Posterior cingulate gyrus (tissue), 11 donors: ENCODE results near the gene CEP97.
"Not testable (repeated sequence)": the region's sequence is repeated elsewhere in the genome, so short reads cannot be mapped to it uniquely, and the experiment has no call there.

Source experiments
- DNase-seq, 10 donors: peaks; one replicate each; pipeline versions ENCODE4 v3.0.0 to v3.0.0-alpha.2; 2020 to 2021; ENCODE audit warnings: mixed read lengths in 3 of 10
- intact Hi-C: fragments of 100-400 bp; cut with DNase I; formaldehyde crosslinking; loops from one replicate; pipeline ENCODE4 v1.15.1; 2023

Gene CEP97

DNA sequence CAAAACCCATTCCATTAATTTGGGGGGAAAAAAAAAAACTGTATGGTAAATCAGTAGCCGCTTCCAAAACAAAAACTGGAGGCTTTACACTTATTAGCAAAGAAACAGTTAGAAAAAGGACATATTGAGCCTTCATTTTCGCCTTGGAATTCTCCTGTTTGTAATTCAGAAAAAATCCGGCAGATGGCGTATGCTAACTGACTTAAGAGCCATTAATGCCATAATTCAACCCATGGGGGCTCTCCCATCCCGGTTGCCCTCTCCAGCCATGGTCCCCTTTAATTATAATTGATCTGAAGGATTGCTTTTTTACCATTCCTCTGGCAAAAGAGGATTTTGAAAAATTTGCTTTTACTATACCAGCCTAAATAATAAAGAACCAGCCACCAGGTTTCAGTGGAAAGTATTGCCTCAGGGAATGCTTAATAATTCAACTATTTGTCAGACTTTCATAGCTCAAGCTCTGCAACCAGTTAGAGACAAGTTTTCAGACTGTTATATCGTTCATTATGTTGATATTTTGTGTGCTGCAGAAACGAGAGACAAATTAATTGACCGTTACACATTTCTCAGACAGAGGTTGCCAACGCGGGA, 28.5 kb upstream of the CEP97 start:
- peak in 2 of 10 donors; percentile 19 to 23 for DNase-seq
- intact Hi-C loops: loop anchor here (5.0 kb wide), 1 partner anchor 531 kb away; no protein-coding TSS in a partner anchor

DNA sequence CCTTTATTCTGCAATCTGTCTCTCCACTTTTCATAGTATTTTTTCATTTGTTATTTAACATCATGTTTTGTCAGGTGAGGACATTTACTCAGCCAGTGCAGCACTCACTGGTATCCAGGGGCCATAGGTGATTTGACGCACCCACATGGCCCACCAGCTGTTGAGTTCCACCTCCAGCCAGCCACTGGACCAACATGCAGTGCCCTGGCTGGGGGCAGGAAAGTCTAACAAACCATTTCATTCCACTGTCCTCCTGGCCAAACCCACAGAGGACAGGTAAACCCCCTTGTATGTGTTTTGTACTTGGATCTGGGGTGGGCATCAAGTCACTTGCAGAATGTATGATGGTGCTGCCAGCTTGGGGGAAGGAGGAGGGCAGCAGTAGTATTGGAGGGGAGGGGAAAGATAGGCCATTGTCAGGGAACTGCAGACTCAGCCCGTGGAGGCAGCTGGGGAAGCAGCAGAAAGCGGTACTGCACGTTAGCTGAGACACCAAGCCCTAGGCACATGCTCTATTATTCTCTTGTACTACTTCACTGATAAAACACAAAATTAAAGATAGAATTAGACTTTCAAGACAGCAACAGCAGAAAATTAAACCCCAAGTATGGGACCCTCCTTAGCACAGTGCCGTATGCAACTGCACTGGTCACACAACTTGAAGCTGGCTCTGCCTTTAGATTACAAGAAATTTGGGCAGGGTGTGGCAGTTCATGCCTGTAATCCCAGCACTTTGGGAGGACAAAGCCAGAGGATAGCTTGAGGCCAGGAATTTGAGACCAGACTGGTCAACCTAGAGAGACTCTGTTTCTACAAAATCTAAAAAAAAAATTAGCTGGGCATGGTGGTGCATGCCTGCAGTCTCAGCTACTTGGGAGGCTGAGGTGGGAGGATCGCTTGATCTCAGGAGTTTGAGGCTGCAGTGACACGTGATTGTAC, 22.4 kb upstream of the CEP97 start:
- intact Hi-C loops: no loop called here
- DNase-seq: no peak

DNA sequence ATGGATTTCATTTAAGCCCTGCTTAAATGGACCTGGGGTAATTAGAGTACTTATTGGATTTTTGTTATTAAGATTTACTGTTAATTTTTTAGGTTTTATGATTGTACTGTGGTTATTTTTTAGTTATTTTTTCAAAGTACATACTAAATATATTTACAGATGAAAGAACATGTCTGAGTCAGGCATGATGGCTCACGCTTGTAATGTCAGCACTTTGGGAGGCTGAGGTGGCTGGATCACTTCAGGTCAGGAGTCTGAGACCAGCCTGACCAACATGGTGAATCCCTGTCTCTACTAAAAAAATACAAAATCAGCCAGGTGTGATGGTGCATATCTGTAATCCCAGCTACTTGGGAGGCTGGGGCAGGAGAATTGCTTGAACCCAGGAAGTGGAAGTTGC, 21.7 kb upstream of the CEP97 start:
- intact Hi-C loops: no loop called here

DNA sequence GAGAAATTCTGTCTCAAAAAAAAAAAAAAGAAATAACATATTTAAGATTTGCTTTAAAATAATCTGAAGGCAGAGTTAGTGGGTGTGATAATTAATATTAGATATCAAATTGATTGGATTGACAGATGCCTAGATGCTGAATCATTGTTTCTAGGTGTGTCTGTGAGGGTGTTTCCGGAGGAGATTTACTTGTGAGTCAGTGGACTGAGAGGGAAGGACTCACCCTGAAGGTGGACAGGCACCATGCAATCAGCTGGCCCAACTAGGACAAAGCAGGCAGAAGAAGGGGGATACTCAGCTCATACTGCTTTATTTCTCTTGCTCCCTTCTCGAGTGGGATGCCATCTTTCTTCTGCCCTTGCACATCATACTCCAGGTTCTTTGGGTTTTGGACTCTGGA, 21.2 kb upstream of the CEP97 start:
- no peak for DNase-seq
- intact Hi-C loops: no loop called here

More for the DNA sequence above, 21.7 kb upstream of the CEP97 start:
- no peak for DNase-seq

DNA sequence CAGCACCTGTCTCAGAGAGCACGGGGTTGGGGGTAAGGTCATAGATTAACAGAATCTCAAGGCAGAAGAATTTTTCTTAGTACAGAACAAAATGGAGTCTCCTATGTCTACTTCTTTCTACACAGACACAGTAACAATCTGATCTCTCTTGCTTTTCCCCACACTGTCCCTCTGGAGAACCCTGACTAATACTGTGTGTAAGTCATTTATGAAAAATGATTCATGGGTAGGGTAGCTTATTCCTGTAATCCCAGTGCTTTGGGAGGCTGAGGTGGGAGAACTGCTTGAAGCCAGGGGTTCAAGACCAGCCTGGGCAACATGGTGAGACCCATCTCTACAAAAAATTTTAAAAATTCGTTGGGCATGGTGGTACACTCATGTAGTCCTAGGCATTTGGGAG, 19.8 kb upstream of the CEP97 start:
- intact Hi-C loops, DNase-seq: not testable (repeated sequence)

DNA sequence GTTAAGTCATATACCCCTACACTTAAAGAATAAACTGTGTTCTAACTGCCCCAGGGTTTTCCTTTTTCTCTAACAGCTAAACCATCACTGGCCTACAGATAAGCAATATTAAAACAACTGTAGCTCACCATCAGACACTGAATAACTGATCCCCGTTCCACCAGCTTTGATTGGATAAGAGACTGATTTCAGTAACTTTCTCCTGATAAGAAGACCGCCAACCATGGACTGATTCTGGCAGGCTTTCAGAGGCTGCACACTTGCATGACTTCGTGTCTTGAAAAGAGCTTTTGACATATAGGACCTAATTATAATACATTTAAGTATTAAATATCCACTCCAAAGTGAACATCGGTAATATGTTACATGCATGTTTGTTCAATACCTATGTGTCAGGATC, 15.3 kb upstream of the CEP97 start:
- intact Hi-C loops: no loop called here
- DNase-seq: no peak

DNA sequence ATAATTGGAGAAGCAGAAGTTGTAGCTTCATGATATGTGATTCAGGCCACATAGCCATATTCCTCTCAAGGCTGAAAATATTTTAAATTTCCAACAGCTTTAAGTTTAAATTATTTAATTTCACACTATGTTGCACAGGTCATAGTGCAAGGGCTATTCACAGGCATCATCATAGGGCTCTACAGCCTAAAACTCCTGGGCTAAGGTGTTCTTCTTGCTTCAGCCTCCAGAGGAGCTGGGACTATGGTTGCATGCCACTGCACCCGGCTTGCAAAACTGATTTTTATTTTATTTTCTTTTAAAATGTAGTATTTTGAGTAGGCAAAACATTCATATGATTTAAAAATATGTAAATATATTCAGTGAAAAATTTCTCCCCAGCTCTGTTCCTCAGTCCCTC, 6.0 kb upstream of the CEP97 start:
- DNase-seq: no peak
- intact Hi-C loops: no loop called here

DNA sequence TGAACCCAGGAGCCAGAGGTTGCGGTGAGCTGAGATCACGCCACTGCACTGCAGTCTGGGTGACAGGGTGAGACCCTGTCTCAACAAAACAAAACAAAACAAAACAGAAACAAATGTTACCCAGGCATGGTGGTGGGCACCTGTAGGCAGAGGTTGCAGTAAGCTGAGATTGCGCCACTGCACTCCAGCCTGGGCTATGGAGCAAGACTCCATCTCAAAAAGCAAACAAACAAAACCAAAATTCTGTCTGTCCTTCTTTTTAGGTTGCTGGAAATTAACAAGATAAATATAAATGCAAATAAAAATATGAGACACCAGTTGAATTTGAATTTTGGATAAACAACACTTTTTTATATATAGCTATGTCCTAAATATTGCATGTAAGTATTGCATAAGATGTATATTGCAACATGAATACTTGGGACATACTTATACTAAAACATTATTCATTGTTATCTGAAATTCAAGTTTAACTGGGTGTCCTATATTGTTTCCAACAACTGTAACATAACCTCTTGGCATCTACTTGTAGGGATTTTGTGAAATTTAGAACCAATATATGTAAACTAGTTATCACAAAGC, 4.7 kb upstream of the CEP97 start:
- DNase-seq: no peak
- intact Hi-C loops: no loop called here

DNA sequence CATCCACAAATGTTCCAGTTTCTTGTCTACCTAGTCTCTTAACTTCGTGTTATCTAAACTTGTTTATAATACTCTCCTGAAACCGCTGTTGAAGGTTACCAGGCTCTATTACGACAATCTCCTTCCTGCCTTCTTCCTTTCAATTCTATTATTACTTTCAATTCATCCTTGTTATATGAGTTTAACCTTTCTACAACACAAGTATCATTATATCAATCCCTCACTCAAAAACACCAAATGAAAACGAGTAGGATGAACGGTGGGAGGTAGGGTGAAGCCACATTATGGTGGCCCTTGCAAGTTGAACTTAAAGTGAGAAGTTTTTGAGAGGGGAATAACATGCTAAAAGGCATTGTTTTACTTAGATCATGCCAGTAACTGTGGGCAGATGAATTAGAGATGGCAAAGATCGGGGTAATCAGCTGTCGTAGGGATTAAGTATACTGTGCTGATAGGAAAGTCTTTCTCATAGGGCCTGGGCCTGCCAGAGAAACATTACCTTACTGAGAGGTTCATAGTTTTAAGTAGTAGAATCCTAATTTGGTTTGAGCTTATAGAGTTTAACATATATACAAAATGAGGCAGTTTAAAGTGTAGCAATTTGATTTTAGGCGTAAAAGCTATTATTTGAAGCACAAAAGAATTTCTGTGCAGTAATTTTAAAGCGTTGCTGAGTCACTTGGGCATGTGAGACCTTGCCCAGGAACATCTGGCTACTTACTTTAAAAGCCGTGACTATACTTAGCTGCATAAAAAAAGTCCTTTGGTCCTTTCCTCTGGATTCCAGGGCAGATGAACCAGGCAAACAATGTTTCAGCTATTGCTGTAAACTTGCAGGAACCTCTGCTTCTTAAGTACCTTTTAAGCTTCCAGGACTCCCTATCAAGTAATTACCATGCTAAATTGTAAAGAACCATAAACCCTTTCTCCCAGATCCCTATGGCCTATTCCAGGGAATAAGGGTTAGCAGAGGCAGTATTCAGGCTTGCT, 3.3 kb upstream of the CEP97 start:
- intact Hi-C loops: no loop called here

DNA sequence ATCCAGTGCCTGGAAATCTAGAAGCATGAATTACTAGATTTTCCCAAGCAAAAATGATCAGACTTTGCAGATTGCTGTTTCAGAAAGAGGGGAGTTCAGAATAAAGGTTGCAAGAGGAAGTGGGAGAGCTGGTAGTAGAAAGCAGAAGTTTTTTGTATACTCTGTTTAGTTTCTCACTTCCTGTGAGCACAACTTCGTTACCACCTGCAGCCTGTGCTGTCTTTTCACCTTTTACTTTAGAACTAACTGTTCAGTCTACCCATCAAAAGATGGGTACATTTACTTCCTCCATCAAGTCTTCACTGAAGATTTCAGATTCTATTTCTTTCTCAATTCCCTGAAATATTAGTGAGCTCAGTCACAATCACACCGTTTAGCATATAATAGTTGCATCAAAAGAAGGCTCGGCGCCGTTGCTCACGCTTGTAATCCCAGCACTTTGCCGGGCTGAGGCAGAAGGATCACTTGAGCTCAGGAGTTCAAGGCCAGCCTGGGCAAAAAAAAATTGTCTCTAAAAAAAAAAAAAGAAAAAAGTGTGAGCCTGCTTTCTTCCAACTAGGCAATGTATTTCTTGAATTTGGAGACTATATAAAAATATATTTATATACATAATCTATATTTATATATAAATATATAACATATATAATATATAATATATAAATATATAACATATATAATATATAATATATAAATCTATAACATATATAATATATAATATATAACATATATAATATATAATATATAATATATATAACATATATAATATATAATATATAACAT, 1.8 kb upstream of the CEP97 start:
- DNase-seq: no peak
- intact Hi-C loops: no loop called here

More for the DNA sequence above, 3.3 kb upstream of the CEP97 start:
- no peak for DNase-seq

DNA sequence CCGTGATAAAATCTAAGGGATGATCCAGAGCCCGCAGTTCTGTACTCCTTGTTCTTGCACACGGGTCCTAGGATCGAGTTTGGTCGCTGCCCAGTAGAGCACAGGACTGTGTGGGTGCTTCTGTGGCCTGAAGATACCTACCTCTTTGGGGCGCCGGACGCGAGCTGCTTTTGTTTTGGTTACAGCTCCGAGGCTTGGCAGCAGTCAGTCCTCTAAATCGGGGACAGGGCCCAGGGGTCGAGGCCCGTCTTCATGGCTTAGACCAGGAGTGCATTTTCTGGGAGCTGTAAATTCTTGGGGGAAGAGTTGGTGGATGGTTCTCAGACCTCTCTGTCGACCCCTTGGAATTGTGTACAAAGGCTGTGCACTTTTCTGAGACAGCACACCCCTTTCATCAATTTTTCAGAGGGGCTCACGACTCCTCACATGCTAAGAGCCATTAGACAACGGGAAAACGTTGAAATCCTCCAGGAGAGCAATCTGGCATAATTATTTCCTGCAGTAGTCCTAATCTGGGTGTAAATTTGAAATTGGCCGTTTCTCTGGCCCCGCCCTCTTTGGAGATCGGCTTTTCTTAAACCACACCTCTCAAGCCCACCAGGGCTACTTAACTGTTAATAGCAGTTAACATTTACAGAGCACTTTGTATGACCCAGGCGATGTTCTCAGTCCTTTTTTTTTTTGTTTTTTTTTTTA, 928 bp downstream of the CEP97 start:
- intact Hi-C loops: loop anchor here (2.0 kb wide), 1 partner anchor 53 kb away; the partner anchor contains the start of gene NXPE3
- DNase-seq: peak; percentile 27 to 88 (median 40)

DNA sequence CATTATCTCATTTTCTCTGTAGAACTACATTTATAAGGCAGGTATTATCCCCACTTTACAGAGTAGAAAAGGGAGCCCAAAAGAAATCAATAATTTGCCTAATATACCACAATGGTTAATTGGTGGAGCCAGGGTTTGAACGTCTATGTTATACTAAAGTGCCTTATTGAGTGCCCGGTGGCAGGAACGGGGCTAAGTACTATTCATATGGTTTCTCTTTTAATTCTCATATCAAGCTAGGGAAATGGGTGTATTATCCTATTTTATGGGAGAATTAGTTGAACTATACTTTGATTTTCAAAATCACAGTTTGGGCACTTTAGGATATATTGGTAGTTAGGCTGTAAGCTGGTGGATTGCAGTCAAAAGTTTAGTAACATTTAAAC, 1.5 kb downstream of the CEP97 start:
- no peak for DNase-seq
- intact Hi-C loops: loop anchor here (2.0 kb wide), 1 partner anchor 53 kb away; the partner anchor contains the start of gene NXPE3

DNA sequence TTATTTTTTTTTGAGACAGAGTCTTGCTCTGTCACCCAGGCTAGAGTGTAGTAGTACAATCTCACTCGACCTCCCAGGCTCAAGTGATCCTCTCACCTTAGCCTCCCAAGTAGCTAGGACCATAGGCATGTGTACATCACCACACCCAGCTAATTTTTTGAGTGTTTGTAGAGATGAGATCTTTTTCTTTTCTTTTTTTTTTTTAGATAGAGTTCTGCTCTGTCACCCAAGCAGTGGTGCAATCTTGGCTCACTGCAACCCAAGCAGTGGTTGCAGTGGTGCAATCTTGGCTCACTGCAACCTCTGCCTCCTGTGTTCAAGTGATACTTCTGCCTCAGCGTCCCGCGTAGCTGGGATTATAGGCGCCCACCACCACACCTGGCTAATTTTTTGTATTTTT, 5.2 kb downstream of the CEP97 start:
- intact Hi-C loops: no loop called here
- no peak for DNase-seq

DNA sequence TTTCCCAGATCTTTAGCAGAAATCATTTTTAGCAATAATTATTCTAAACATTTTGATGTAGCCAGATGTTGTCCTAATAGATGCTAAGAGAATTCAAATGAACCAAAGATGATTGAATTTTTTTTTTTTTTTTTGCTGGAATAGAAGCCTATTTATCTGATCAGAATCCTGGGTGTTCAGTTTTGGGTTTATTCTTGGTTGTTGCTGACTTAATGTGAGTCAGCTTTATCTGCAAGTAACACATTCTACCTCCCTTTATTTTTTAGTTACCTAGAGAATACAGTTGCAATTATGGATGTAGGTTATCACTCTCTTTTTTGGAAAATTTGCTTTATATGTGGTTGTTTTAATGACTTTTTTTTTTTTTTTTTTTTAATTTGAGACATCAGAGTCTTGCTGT, 6.4 kb downstream of the CEP97 start:
- intact Hi-C loops: no loop called here
- DNase-seq: no peak

DNA sequence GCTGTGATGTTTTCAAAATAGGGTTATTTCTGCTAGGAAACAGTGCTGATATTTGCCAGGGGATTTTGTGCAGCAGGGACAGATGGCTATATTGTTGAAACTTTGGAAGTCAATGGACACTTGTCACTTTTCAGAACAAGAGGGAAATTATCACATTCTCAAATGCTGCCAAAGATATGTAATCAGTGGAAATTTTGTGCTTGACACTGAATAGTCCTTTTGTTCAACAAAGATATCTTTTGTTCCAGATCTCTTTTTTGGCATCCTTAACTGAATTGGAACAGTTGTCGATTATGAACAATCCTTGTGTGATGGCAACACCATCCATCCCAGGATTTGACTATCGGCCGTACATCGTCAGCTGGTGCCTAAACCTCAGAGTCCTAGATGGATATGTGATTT, 7.8 kb downstream of the CEP97 start:
- peak in 2 of 10 donors; percentile 11 to 47 for DNase-seq
- intact Hi-C loops: no loop called here

DNA sequence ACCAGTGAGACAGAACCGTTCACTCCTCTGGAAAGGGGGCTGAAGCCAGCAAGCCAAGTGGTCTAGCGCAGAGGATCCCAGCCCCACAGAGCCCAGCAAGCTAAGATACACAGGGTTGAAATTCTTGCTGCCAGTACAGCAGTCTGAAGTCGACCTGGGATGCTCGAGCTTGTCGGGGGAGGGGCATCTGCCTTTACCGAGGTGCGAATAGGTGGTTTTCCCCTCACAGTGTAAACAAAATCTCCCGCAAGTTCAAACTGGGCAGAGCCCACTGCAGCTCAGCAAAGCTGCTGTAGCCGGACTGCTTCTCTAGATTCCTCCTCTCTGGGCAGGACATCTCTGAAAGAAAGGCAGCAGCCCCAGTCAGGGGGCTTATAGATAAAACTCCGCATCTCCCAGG, 11.4 kb downstream of the CEP97 start:
- no peak for DNase-seq
- intact Hi-C loops: no loop called here

DNA sequence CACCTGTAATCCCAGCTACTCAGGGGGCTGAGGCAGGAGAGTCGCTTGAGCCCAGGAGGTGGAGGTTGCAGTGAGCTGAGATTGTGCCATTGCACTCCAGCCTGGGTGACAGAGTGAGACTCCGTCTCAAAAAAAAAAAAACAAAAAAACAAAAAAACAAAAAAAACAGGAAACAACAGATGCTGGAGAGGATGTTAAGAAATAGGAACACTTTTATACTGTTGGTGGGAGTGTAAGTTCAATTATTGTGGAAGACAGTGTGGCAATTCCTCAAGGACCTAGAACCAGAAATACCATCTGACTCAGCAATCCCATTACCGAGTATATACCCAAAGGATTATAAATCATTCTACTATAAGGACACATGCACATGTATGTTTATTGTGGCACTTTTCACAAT, 17.5 kb downstream of the CEP97 start:
- DNase-seq, intact Hi-C loops: not testable (repeated sequence)

DNA sequence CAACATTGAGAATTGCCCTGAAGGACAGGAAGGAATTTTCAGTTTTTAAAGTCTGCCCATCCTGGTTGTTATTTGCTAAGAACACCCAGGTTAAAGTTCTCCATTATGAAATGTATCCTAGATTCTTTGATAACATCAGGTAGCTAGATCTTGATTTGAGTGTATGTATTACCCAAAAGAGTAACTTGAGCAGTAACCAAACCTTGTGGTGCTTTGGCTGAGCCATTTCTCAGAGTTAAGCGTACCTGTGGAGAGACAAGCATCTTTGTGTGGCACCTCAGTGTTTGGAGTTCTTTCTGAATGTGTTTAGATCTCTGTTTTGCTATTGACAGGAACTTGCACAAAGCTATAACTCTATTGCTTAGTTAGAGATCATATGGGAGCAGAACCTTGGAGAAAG, 20.4 kb downstream of the CEP97 start:
- intact Hi-C loops: no loop called here
- no peak for DNase-seq

DNA sequence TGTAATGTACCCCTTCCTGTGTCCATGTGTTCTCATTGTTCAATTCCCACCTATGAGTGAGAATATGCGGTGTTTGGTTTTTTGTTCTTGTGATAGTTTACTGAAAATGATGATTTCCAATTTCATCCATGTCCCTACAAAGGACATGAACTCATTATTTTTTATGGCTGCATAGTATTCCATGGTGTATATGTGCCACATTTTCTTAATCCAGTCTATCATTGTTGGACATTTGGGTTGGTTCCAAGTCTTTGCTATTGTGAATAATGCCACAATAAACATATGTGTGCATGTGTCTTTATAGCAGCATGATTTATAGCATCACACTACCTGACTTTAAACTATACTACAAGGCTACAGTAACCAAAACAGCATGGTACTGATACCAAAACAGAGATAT, 21.5 kb downstream of the CEP97 start:
- DNase-seq, intact Hi-C loops: not testable (repeated sequence)
